Measurements from ENCODE around the gene SETD1B. TPM values are rescaled to one million over a fixed set of nuclear protein-coding genes. Genes with fewer than 3 reads are reported as not detected.

Gene SETD1B
- total RNA-seq, 2 experiments from 2014 or later, result 26.5 to 26.9 TPM

DNA sequence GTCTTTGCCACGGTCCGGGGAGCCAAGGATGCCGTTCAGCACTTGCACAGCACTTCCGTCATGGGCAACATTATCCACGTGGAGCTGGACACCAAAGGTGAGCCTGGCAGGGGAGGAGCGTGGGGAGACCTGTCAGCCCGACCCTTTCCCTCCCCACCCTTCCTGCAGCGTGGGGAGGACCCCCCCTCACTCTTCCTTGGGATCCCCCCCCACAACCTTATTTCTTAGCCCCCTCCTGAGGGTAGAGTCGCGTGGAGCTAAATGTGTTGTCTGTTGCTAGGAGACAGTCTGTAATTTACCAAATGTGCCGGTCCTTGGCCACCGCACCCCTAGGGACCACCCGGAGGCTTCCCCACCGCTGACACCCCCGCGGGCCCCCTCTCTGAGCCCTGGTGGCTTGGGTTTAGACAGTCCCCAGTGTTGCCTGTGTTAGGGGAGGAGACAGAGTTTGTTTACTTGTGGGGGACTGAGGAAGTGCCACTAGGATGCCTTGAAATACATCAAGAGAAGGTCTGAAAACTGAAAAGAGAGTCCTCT, 2.3 kb downstream of the SETD1B start:
- H3K4me3 Mint-ChIP-seq, result peak overlapping the region; percentile 95
- no peak for DNase-seq
- peak overlapping the region; percentile 82 for H3K27ac Mint-ChIP-seq
- peaks cover 60% of the 10 kb centered on the region for H3K36me3 Mint-ChIP-seq (ENCODE audit: low read depth)
- ChIA-PET POLR2A (interaction anchor here (0.8 to 27.1 kb wide), 5 partner anchors 9 to 93 kb away, joined by 3 to 1170 read pairs (median 6); partner anchors contain the start of genes PSMD9, RHOF and TMEM120B), CTCF (interaction anchor here (0.6 to 14.5 kb wide), 4 partner anchors 15 to 629 kb away, joined by 4 to 683 read pairs (median 6); partner anchors contain the start of genes PSMD9 and RHOF)
- no peaks in the 10 kb centered on the region for H3K27me3 Mint-ChIP-seq
- no peaks in the 10 kb centered on the region for H3K9me3 Mint-ChIP-seq
- peaks cover 40% of the 10 kb centered on the region for H3K4me1 Mint-ChIP-seq

DNA sequence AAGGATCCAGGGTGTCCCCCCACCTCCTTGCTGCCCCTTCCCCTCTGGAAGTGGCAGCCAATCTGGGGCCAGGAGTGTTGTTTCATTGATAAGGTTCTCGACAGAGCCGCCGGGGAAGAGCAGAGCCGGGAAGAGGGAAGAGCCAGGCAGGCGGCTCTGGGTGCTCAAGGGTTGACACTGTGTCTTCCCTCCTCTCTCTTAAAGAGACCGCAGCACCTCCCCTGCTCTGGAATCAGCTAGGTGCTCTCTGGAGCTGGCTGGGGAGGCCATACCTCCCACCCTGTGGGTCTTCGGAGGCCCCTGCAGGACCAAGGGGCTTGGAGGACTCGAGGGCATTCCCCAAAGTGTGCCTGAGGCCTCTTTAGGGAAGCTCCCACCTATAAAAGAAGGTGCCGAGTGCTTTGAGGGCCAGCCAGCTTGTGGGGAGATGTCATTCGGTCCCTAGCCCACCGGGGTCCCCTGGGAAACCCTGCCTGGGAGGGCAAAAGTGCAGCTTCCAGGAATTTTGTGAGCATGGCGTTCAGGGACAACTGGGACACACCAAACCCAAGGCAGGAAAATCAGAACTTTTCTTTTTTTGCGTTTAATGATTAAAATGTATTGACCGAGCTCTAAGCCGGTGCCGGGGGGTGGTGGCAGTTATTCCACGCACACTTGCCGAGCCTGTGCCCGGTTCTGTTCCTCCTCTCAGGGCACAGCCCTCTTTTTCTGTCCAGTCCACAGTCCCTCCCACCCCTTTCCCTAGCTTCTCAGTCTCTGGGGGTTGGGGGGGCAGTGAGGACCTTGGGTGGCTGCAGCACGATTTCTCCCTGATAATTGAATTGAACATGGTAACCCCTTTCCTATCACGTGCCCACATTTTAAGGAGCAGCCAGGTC, 3.0 kb downstream of the SETD1B start:
- no peak for DNase-seq
- H3K4me3 Mint-ChIP-seq, result peak overlapping the region; percentile 95
- H3K27me3 Mint-ChIP-seq, result no peaks in the 10 kb centered on the region
- peaks cover 57% of the 10 kb centered on the region for H3K36me3 Mint-ChIP-seq (ENCODE audit: low read depth)
- ChIA-PET CTCF (interaction anchor here (0.6 to 14.5 kb wide), 4 partner anchors 16 to 628 kb away, joined by 4 to 683 read pairs (median 6); partner anchors contain the start of genes PSMD9 and RHOF), POLR2A (interaction anchor here (0.8 to 27.1 kb wide), 4 partner anchors 8 to 89 kb away, joined by 3 to 1170 read pairs (median 4); partner anchors contain the start of genes PSMD9 and RHOF)
- peaks cover 46% of the 10 kb centered on the region for H3K4me1 Mint-ChIP-seq
- no peaks in the 10 kb centered on the region for H3K9me3 Mint-ChIP-seq
- H3K27ac Mint-ChIP-seq, result peak overlapping the region; percentile 82

DNA sequence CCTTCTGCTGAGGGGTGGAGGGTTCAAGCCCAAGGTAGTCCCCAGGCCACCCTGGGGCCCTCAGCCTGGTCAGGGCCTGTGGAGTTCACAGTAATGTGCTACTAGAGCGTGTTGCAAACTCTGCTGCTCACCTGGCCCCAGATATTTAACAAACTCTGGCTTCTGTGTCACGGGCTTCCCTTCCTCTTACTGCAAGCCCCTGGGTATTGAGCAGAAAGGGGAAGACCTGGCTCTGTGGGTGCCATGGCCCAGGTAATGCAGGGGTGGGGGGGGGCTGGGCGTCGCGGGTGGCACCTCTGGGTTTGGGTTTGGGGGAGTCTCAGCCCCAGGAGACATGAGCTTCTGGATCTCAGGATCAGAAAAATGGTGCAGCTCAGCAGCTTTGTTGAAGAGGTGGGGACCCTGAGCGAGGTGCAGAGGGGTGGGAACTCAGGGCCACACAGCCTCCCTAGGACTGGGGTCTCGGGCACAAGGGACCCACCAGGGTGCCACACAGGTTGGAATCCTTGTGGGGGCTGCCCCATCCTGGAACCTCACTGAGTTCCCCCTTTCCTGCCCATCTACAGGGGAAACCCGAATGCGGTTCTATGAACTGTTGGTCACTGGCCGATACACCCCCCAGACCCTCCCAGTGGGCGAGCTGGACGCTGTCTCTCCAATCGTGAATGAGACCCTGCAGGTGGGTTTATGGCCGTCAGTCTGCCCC, 4.0 kb downstream of the SETD1B start:
- peaks cover 51% of the 10 kb centered on the region for H3K4me1 Mint-ChIP-seq
- H3K27ac Mint-ChIP-seq, result no peak overlapping the region
- peak overlapping the region; percentile 50 for H3K4me3 Mint-ChIP-seq
- H3K36me3 Mint-ChIP-seq (ENCODE audit: low read depth), result peaks cover 55% of the 10 kb centered on the region
- no peaks in the 10 kb centered on the region for H3K9me3 Mint-ChIP-seq
- no peaks in the 10 kb centered on the region for H3K27me3 Mint-ChIP-seq
- POLR2A ChIA-PET, result interaction anchor here (27.1 kb wide), 1 partner anchor 20 kb away, joined by 1170 read pairs; the partner anchor contains the start of gene RHOF
- CTCF ChIA-PET, result interaction anchor here (14.5 kb wide), 1 partner anchor 17 kb away, joined by 683 read pairs; the partner anchor contains the start of gene RHOF
- DNase-seq, result no peak

DNA sequence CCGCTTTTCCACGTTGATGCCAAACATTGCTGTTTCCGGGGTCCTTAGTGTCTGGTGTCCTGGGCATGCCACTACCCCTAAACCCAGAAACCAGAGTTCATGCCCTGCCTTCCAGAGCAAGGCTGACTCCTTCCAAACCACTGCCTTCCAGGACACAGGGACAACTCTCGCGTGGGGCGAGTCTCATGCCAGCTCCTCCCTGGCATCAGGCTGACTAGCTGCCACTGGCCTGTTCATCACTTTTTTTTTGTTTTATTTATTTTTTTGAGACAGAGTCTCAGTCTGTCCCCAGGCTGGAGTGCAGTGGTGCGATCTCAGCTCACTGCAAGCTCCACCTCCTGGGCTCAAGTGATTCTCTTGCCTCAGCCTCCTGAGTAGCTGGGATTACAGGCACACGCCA, 4.8 kb downstream of the SETD1B start:
- POLR2A ChIA-PET, result interaction anchor here (27.1 kb wide), 1 partner anchor 21 kb away, joined by 1170 read pairs; the partner anchor contains the start of gene RHOF
- peaks cover 57% of the 10 kb centered on the region for H3K36me3 Mint-ChIP-seq (ENCODE audit: low read depth)
- H3K4me1 Mint-ChIP-seq, result peaks cover 60% of the 10 kb centered on the region
- DNase-seq, result no peak
- H3K27ac Mint-ChIP-seq, result peak overlapping the region; percentile 24
- CTCF ChIA-PET, result interaction anchor here (14.5 kb wide), 1 partner anchor 18 kb away, joined by 683 read pairs; the partner anchor contains the start of gene RHOF
- no peaks in the 10 kb centered on the region for H3K9me3 Mint-ChIP-seq
- no peaks in the 10 kb centered on the region for H3K27me3 Mint-ChIP-seq
- H3K4me3 Mint-ChIP-seq, result no peak overlapping the region

DNA sequence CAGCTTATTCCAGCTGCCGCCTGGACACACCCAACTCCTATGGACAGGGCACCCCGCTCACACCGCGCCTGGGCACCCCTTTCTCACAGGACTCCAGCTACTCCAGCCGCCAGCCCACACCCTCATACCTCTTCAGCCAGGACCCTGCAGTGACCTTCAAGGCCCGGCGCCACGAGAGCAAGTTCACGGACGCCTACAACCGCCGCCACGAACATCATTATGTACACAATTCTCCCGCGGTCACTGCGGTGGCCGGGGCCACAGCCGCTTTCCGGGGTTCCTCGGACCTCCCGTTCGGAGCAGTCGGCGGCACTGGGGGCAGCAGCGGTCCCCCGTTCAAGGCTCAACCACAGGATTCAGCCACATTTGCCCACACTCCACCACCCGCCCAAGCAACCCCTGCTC, 5.9 kb downstream of the SETD1B start:
- no peak overlapping the region for H3K27ac Mint-ChIP-seq
- H3K4me1 Mint-ChIP-seq, result peaks cover 63% of the 10 kb centered on the region
- H3K36me3 Mint-ChIP-seq (ENCODE audit: low read depth), result peaks cover 57% of the 10 kb centered on the region
- no peak for DNase-seq
- no peaks in the 10 kb centered on the region for H3K9me3 Mint-ChIP-seq
- no peak overlapping the region for H3K4me3 Mint-ChIP-seq
- CTCF ChIA-PET, result interaction anchor here (4.0 to 14.5 kb wide), 2 partner anchors 19 to 79 kb away, joined by 38 to 683 read pairs; partner anchors contain the start of genes PSMD9 and RHOF
- POLR2A ChIA-PET, result interaction anchor here (27.1 kb wide), 1 partner anchor 22 kb away, joined by 1170 read pairs; the partner anchor contains the start of gene RHOF
- no peaks in the 10 kb centered on the region for H3K27me3 Mint-ChIP-seq

DNA sequence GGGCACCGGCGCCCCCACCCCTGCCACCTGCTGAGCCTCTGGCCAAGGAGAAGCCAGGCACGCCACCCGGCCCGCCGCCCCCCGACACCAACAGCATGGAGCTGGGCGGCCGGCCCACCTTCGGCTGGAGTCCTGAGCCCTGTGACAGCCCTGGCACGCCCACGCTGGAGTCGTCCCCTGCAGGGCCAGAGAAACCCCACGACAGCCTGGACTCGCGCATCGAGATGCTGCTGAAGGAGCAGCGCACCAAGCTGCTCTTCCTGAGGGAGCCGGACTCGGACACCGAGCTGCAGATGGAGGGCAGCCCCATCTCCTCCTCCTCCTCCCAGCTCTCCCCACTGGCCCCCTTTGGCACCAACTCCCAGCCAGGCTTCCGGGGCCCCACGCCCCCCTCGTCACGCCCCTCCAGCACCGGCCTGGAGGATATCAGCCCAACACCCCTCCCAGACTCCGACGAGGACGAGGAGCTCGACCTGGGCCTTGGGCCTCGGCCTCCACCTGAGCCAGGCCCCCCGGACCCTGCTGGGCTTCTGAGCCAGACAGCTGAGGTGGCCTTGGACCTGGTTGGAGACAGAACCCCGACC, 6.5 kb downstream of the SETD1B start:
- Mint-ChIP-seq H3K36me3 (ENCODE audit: low read depth) (peaks cover 56% of the 10 kb centered on the region), H3K4me3 (no peak overlapping the region), H3K4me1 (peaks cover 65% of the 10 kb centered on the region), H3K27ac (no peak overlapping the region), H3K27me3 (no peaks in the 10 kb centered on the region), H3K9me3 (no peaks in the 10 kb centered on the region)
- POLR2A ChIA-PET, result interaction anchor here (1.1 to 27.1 kb wide), 2 partner anchors 23 to 219 kb away, joined by 3 to 1170 read pairs; partner anchors contain the start of gene RHOF
- CTCF ChIA-PET, result interaction anchor here (1.2 to 14.5 kb wide), 5 partner anchors 8 to 78 kb away, joined by 3 to 683 read pairs (median 38); partner anchors contain the start of genes PSMD9, RHOF and SETD1B
- DNase-seq, result no peak

DNA sequence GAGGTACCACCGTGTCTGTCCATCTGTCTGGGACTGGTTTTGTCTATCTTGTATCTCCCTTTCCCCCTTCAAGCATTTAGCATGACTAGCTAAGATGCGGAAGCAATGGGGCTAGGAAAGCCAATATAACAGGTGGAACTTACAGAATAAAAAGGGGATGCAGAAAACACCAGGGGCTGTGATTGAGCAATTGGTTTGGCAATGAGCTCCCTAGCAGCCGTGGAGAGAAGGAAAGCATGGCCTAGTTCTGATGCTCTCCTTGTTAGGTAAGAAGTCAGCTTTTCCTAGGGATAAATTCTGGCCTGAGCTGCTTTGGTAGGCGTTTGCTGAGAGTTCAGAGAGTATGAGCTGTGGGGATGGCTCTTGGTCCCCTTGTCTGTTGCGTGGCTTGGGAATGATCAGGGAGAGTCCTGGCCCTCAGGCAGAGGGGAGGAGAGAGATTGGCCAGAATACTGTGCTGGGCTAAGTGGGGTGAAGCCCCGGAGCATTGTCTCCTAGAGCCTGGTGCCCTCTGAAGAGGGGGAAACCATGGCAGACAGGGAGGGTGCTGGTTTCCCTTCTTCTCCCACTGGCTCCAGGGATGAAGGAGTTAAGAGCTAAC, 7.1 kb downstream of the SETD1B start:
- Mint-ChIP-seq H3K36me3 (ENCODE audit: low read depth) (peaks cover 54% of the 10 kb centered on the region), H3K4me1 (peaks cover 63% of the 10 kb centered on the region), H3K9me3 (no peaks in the 10 kb centered on the region), H3K27me3 (no peaks in the 10 kb centered on the region), H3K27ac (peak overlapping the region; percentile 48), H3K4me3 (peak overlapping the region; percentile 81)
- no peak for DNase-seq
- ChIA-PET CTCF (interaction anchor here (0.6 to 14.5 kb wide), 14 partner anchors 9 to 1069 kb away, joined by 3 to 683 read pairs (median 4); partner anchors contain the start of genes PSMD9, RHOF and SETD1B), POLR2A (interaction anchor here (1.1 to 27.1 kb wide), 6 partner anchors 24 to 411 kb away, joined by 3 to 1170 read pairs (median 4); partner anchors contain the start of genes PSMD9 and RHOF)

DNA sequence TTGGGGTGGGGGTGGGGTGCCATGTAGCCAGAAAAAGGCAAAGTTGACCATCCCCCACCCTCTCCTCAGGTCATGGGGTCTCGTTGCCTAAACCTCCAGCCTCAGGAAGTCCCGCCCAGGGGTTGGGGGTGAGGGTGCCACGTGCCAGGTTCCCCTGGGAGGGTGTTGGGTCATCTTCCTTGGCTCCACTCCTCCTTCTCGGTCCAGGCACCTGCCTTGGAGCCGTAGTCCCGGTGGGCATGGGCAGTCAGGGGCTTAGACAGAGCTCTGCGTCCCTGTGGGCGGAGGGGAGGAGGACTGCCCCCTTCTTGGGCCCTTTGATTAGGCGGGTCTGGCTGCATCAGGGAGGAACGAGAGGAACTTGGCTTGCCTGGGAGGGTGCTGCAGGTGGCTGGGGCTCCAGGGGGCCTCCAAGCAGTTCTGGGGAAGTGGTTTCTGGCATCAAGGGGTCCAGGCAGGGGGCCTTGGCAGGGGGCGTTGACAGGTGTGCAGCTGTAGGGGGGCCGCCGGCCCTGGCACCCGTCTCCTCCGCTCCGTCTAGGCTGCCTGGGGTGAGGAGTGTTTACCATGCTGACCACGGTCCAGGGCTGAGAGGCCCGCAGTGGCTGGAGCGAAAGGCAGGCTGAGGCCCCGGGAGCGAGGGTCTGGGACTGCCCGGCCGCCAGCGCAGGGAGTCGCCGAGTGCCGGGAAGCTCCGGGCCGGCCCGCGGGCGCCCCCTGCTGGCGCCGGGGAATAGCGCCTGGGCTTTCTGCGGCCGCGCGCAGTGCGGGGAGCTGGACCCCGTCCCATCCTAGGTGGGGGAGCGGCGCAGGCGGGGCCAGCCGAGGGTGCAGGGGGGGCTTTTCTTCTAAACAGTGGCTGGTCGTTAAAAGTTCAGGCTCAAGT, 7.9 kb downstream of the SETD1B start:
- H3K27ac Mint-ChIP-seq, result peak overlapping the region; percentile 61
- peaks cover 57% of the 10 kb centered on the region for H3K4me1 Mint-ChIP-seq
- peaks cover 54% of the 10 kb centered on the region for H3K36me3 Mint-ChIP-seq (ENCODE audit: low read depth)
- H3K27me3 Mint-ChIP-seq, result no peaks in the 10 kb centered on the region
- DNase-seq, result peak; percentile 73
- H3K4me3 Mint-ChIP-seq, result peak overlapping the region; percentile 81
- H3K9me3 Mint-ChIP-seq, result no peaks in the 10 kb centered on the region
- ChIA-PET POLR2A (interaction anchor here (0.6 to 27.1 kb wide), 7 partner anchors 24 to 411 kb away, joined by 3 to 1170 read pairs (median 4); partner anchors contain the start of genes PSMD9 and RHOF), CTCF (interaction anchor here (0.6 to 14.5 kb wide), 24 partner anchors 9 to 1070 kb away, joined by 3 to 683 read pairs (median 4); partner anchors contain the start of genes CFAP251, PSMD9, RHOF and SETD1B)

DNA sequence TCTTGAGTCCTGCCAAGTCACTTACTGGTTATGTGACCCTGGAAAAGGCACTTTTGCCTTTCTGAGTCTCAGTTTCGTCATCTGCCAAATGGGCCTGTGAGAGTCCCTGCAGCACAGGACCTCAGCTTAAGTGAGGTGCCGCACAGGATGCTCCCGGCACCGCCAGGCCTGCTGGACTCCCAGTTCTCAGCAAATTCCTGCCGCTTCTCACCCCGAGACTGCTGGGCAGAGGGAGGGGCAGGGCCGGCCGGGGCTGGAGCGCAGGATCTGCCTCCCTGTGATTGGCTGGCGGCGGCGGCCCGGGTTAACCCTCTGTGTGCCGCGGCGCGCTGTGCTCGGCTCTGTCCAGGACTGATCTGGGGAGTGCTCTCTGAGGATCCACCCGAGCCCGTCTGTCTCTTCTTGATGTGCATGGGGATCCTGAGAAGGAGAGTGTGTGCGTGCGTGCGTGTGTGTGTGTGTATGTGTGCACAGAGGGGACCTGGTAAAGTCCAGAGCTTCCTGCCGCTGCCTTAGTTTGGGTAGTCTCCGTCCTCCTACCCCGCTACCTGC, 8.6 kb downstream of the SETD1B start:
- CTCF ChIA-PET, result interaction anchor here (0.6 to 14.5 kb wide), 21 partner anchors 10 to 629 kb away, joined by 3 to 683 read pairs (median 5); partner anchors contain the start of genes CFAP251, PSMD9, RHOF and SETD1B
- H3K9me3 Mint-ChIP-seq, result no peaks in the 10 kb centered on the region
- H3K4me1 Mint-ChIP-seq, result peaks cover 51% of the 10 kb centered on the region
- H3K27ac Mint-ChIP-seq, result peak overlapping the region; percentile 61
- H3K36me3 Mint-ChIP-seq (ENCODE audit: low read depth), result peaks cover 55% of the 10 kb centered on the region
- POLR2A ChIA-PET, result interaction anchor here (0.6 to 27.1 kb wide), 5 partner anchors 25 to 185 kb away, joined by 3 to 1170 read pairs (median 4); partner anchors contain the start of genes PSMD9 and RHOF
- no peaks in the 10 kb centered on the region for H3K27me3 Mint-ChIP-seq
- DNase-seq, result peak; percentile 54
- H3K4me3 Mint-ChIP-seq, result peak overlapping the region; percentile 81
